SK-N-SH treated with all-trans-retinoic acid at 6 μM for 48 hours (cell line): Measurements from ENCODE around the gene CHRND.

Experiments used
- ATAC-seq: fragments of 200-7000 bp; cut with Tn5 transposase; 3 replicates; pipeline ENCODE4 v1.9.1; 2020; ENCODE audit warnings: mild to moderate bottlenecking, moderate library complexity
- ARNTL ChIP-seq: fragments of 450-650 bp; formaldehyde crosslinking; IDR thresholded peaks from 2 replicates; pipeline ENCODE4 v1.5.0; 2020; ENCODE audit warnings: low read depth, mild to moderate bottlenecking, moderate library complexity, borderline replicate concordance
- CREB5 ChIP-seq: fragments of 250-450 bp; sonication (Bioruptor Pico); IDR thresholded peaks from 2 replicates; pipeline ENCODE4 v1.5.1; 2020; ENCODE audit warnings: low read depth, mild to moderate bottlenecking, moderate library complexity
- CSDC2 ChIP-seq: fragments of 250-450 bp; sonication (Bioruptor Pico); IDR thresholded peaks from 2 replicates; pipeline ENCODE4 v1.5.0; 2020; ENCODE audit warnings: mild to moderate bottlenecking, moderate library complexity
- CSRNP3 ChIP-seq: fragments of 250-450 bp; sonication (Bioruptor Pico); IDR thresholded peaks from 2 replicates; pipeline ENCODE4 v1.5.1; 2021; ENCODE audit warnings: mild to moderate bottlenecking, moderate library complexity
- ESRRG ChIP-seq: fragments of 250-450 bp; sonication (Bioruptor Pico); IDR thresholded peaks from 2 replicates; pipeline ENCODE4 v1.6.1; 2021; ENCODE audit warnings: mild to moderate bottlenecking
- GLIS3 ChIP-seq: fragments of 250-450 bp; sonication (Bioruptor Pico); IDR thresholded peaks from 2 replicates; pipeline ENCODE4 v1.5.0; 2020; ENCODE audit warnings: mild to moderate bottlenecking, moderate library complexity
- OSR1 ChIP-seq: fragments of 250-450 bp; sonication (Bioruptor Pico); IDR thresholded peaks from 2 replicates; pipeline ENCODE4 v1.8.0; 2022; ENCODE audit warnings: moderate library complexity, mild to moderate bottlenecking, inconsistent platforms
- PATZ1 ChIP-seq: fragments of 250-450 bp; sonication (Bioruptor Pico); IDR thresholded peaks from 2 replicates; pipeline ENCODE4 v1.8.0; 2020; ENCODE audit warnings: mild to moderate bottlenecking, moderate library complexity, borderline replicate concordance
- POU6F1 ChIP-seq: fragments of 250-450 bp; sonication (Bioruptor Pico); IDR thresholded peaks from 2 replicates; pipeline ENCODE4 v1.8.0; 2021; ENCODE audit warnings: low read depth, mild to moderate bottlenecking, moderate library complexity, borderline replicate concordance
- PPARA ChIP-seq: fragments of 250-450 bp; sonication (Bioruptor Pico); IDR thresholded peaks from 2 replicates; pipeline ENCODE4 v1.5.0; 2020; ENCODE audit warnings: mild to moderate bottlenecking, borderline replicate concordance
- RARB ChIP-seq: fragments of 250-450 bp; sonication (Bioruptor Pico); IDR thresholded peaks from 2 replicates; pipeline ENCODE4 v1.8.0; 2021; ENCODE audit warnings: mild to moderate bottlenecking, moderate library complexity
- SNAI2 ChIP-seq: fragments of 250-450 bp; sonication (Bioruptor Pico); IDR thresholded peaks from 2 replicates; pipeline ENCODE4 v1.5.0; 2020; ENCODE audit warnings: mild to moderate bottlenecking, moderate library complexity
- TCF4 ChIP-seq: fragments of 250-450 bp; sonication (Bioruptor Pico); IDR thresholded peaks from 2 replicates; pipeline ENCODE4 v1.8.0; 2021; ENCODE audit warnings: mild to moderate bottlenecking, moderate library complexity, borderline replicate concordance
- TOX ChIP-seq: fragments of 250-450 bp; sonication (Bioruptor Pico); IDR thresholded peaks from 2 replicates; pipeline ENCODE4 v1.8.0; 2021; ENCODE audit warnings: mild to moderate bottlenecking, moderate library complexity, borderline replicate concordance
- TSHZ2 ChIP-seq: fragments of 250-450 bp; sonication (Bioruptor Pico); IDR thresholded peaks from 2 replicates; pipeline ENCODE4 v1.5.0; 2020; ENCODE audit warnings: mild to moderate bottlenecking, moderate library complexity
- ZC3H10 ChIP-seq: fragments of 250-450 bp; sonication (Bioruptor Pico); IDR thresholded peaks from 2 replicates; pipeline ENCODE4 v1.5.1; 2021; ENCODE audit warnings: mild to moderate bottlenecking, moderate library complexity
- ZFP30 ChIP-seq: fragments of 450-650 bp; formaldehyde crosslinking; IDR thresholded peaks from 2 replicates; pipeline ENCODE4 v1.5.0; 2022; ENCODE audit warnings: mild to moderate bottlenecking, moderate library complexity
- ZNF565 ChIP-seq: fragments of 450-650 bp; formaldehyde crosslinking; conservative IDR thresholded peaks from 2 replicates; pipeline ENCODE4 v1.5.0; 2020; ENCODE audit warnings: low read depth, mild to moderate bottlenecking, moderate library complexity
- ZNF70 ChIP-seq: fragments of 450-650 bp; formaldehyde crosslinking; IDR thresholded peaks from 2 replicates; pipeline ENCODE4 v1.5.0; 2020; ENCODE audit warnings: mild to moderate bottlenecking, moderate library complexity
- ZNF8 ChIP-seq: fragments of 450-650 bp; formaldehyde crosslinking; IDR thresholded peaks from 2 replicates; pipeline ENCODE4 v1.5.0; 2020; ENCODE audit warnings: mild to moderate bottlenecking, moderate library complexity

CHRND gene

GRCh38 chr2:232541961-232542714 lies 16.2 kb downstream of the CHRND start:
- no peak for ATAC-seq
- TF ChIP-seq ZNF565 = no peak
- TF ChIP-seq PATZ1 (CRISPR knock-in tag) = no peak
- TF ChIP-seq CREB5 = no peak
- TF ChIP-seq OSR1 = no peak
- no peak for TF ChIP-seq CSDC2 (CRISPR knock-in tag)
- no peak for TF ChIP-seq GLIS3 (CRISPR knock-in tag)
- no peak for TF ChIP-seq ZFP30 (CRISPR knock-in tag)
- no peak for TF ChIP-seq TSHZ2

- TF ChIP-seq CSDC2 (CRISPR knock-in tag) (no peak), TCF4 (CRISPR knock-in tag) (no peak), ZNF8 (CRISPR knock-in tag) (no peak), CSRNP3 (CRISPR knock-in tag) (no peak), ZNF70 (CRISPR knock-in tag) (no peak), ARNTL (no peak), TOX (no peak), ZNF565 (no peak), PPARA (CRISPR knock-in tag) (no peak), TSHZ2 (no peak), ZFP30 (CRISPR knock-in tag) (no peak), POU6F1 (CRISPR knock-in tag) (no peak), PATZ1 (CRISPR knock-in tag) (no peak), ESRRG (CRISPR knock-in tag) (no peak), RARB (no peak), CREB5 (no peak), OSR1 (no peak), SNAI2 (CRISPR knock-in tag) (no peak), ZC3H10 (CRISPR knock-in tag) (no peak)
- no peak for ATAC-seq
These were observed 16.9 kb downstream of the CHRND start for GRCh38 chr2:232542715-232543467.
